Stimulated activated naive CD8-positive, alpha-beta T cell treated with anti-CD3 and anti-CD28 coated beads, Interleukin-15, Interleukin-2, amounts not matched to agents 100 ng/mL and 50 ng/mL, for 24 hours (primary cell): Measurements from ENCODE around the gene SSTR1.
"Not testable (repeated sequence)": the region's sequence is repeated elsewhere in the genome, so short reads cannot be mapped to it uniquely, and the experiment has no call there.

Experiments used
- H3K27ac Mint-ChIP-seq: one replicate; pipeline ENCODE4 v1.8.0; 2021; ENCODE audit warnings: mild to moderate bottlenecking, mixed read lengths
- H3K27me3 Mint-ChIP-seq: one replicate; pipeline ENCODE4 v1.8.0; 2021; ENCODE audit warnings: mixed read lengths
- H3K36me3 Mint-ChIP-seq: one replicate; pipeline ENCODE4 v1.8.0; 2021; ENCODE audit warnings: low read depth, mixed read lengths
- H3K4me1 Mint-ChIP-seq: one replicate; pipeline ENCODE4 v1.8.0; 2021; ENCODE audit warnings: low read depth, mixed read lengths
- H3K4me3 Mint-ChIP-seq: one replicate; pipeline ENCODE4 v1.8.0; 2021; ENCODE audit warnings: mild to moderate bottlenecking, mixed read lengths
- H3K9me3 Mint-ChIP-seq: one replicate; pipeline ENCODE4 v1.8.0; 2021; ENCODE audit warnings: mixed read lengths

Gene SSTR1

GRCh38 chr14:38207736-38208617 lies at the start of gene SSTR1:
SSTR1 (plus strand) TSS chr14:38207904; CDS start chr14:38209390, 1,486 bp downstream.
- Mint-ChIP-seq H3K27me3 (peaks cover 55% of the 10 kb centered on the region), H3K4me3 (peak within 1 kb of the TSS; percentile 64), H3K36me3 (no peaks in the 10 kb centered on the region), H3K27ac (no peak within 1 kb of the TSS), H3K4me1 (peaks cover 18% of the 10 kb centered on the region), H3K9me3 (no peaks in the 10 kb centered on the region)

- Mint-ChIP-seq H3K27ac (no peak overlapping the region), H3K36me3 (no peaks in the 10 kb centered on the region), H3K9me3 (peaks cover 4% of the 10 kb centered on the region), H3K4me1 (no peaks in the 10 kb centered on the region), H3K27me3 (no peaks in the 10 kb centered on the region), H3K4me3 (no peak overlapping the region)
Observed at GRCh38 chr14:38158468-38158867, 49.2 kb upstream of the SSTR1 start.

GRCh38 chr14:38168416-38168815 lies 39.3 kb upstream of the SSTR1 start:
- Mint-ChIP-seq H3K27me3 (no peaks in the 10 kb centered on the region), H3K36me3 (no peaks in the 10 kb centered on the region), H3K4me3 (no peak overlapping the region), H3K27ac (no peak overlapping the region), H3K4me1 (no peaks in the 10 kb centered on the region), H3K9me3 (no peaks in the 10 kb centered on the region)

- Mint-ChIP-seq H3K4me1 (no peaks in the 10 kb centered on the region), H3K4me3 (no peak overlapping the region), H3K36me3 (no peaks in the 10 kb centered on the region), H3K27ac (no peak overlapping the region), H3K9me3 (no peaks in the 10 kb centered on the region), H3K27me3 (no peaks in the 10 kb centered on the region)
Observed at GRCh38 chr14:38171197-38171596, 36.5 kb upstream of the SSTR1 start.

GRCh38 chr14:38174711-38175110 lies 33.0 kb upstream of the SSTR1 start:
- Mint-ChIP-seq H3K4me1 (no peaks in the 10 kb centered on the region), H3K27me3 (no peaks in the 10 kb centered on the region), H3K4me3 (no peak overlapping the region), H3K27ac (no peak overlapping the region), H3K36me3 (no peaks in the 10 kb centered on the region), H3K9me3 (peaks cover 7% of the 10 kb centered on the region)

- H3K9me3 Mint-ChIP-seq = peaks cover 7% of the 10 kb centered on the region
- no peaks in the 10 kb centered on the region for H3K36me3 Mint-ChIP-seq
- H3K4me1 Mint-ChIP-seq = no peaks in the 10 kb centered on the region
- H3K27me3 Mint-ChIP-seq = no peaks in the 10 kb centered on the region
- no peak overlapping the region for H3K27ac Mint-ChIP-seq
- no peak overlapping the region for H3K4me3 Mint-ChIP-seq
Observed at GRCh38 chr14:38175658-38176057, 32.0 kb upstream of the SSTR1 start.

- H3K27me3 Mint-ChIP-seq = no peaks in the 10 kb centered on the region
- H3K36me3 Mint-ChIP-seq = no peaks in the 10 kb centered on the region
- no peak overlapping the region for H3K4me3 Mint-ChIP-seq
- no peaks in the 10 kb centered on the region for H3K4me1 Mint-ChIP-seq
- no peak overlapping the region for H3K27ac Mint-ChIP-seq
- H3K9me3 Mint-ChIP-seq = peaks cover 7% of the 10 kb centered on the region
Observed at GRCh38 chr14:38176379-38176778, 31.3 kb upstream of the SSTR1 start.

- no peak overlapping the region for H3K27ac Mint-ChIP-seq
- no peak overlapping the region for H3K4me3 Mint-ChIP-seq
- H3K4me1 Mint-ChIP-seq = peaks cover 6% of the 10 kb centered on the region
- no peaks in the 10 kb centered on the region for H3K27me3 Mint-ChIP-seq
- H3K36me3 Mint-ChIP-seq = no peaks in the 10 kb centered on the region
- peaks cover 4% of the 10 kb centered on the region for H3K9me3 Mint-ChIP-seq
Observed at GRCh38 chr14:38184132-38184531, 23.6 kb upstream of the SSTR1 start.

- H3K4me3 Mint-ChIP-seq = no peak overlapping the region
- no peaks in the 10 kb centered on the region for H3K9me3 Mint-ChIP-seq
- H3K27me3 Mint-ChIP-seq = no peaks in the 10 kb centered on the region
- no peak overlapping the region for H3K27ac Mint-ChIP-seq
- H3K36me3 Mint-ChIP-seq = no peaks in the 10 kb centered on the region
- H3K4me1 Mint-ChIP-seq = peaks cover 6% of the 10 kb centered on the region
Observed at GRCh38 chr14:38185671-38186070, 22.0 kb upstream of the SSTR1 start.

- no peak overlapping the region for H3K27ac Mint-ChIP-seq
Observed at GRCh38 chr14:38186216-38186615, 21.5 kb upstream of the SSTR1 start.

GRCh38 chr14:38187528-38187927 lies 20.2 kb upstream of the SSTR1 start:
- Mint-ChIP-seq H3K9me3 (no peaks in the 10 kb centered on the region), H3K4me3 (no peak overlapping the region), H3K4me1 (peaks cover 6% of the 10 kb centered on the region)

More at GRCh38 chr14:38186216-38186615, 21.5 kb upstream of the SSTR1 start:
- Mint-ChIP-seq H3K4me1 (peaks cover 6% of the 10 kb centered on the region), H3K4me3 (no peak overlapping the region), H3K27me3 (no peaks in the 10 kb centered on the region), H3K36me3 (no peaks in the 10 kb centered on the region), H3K9me3 (no peaks in the 10 kb centered on the region)

GRCh38 chr14:38189930-38190726 lies 17.6 kb upstream of the SSTR1 start:
- no peaks in the 10 kb centered on the region for H3K36me3 Mint-ChIP-seq
- no peak overlapping the region for H3K27ac Mint-ChIP-seq
- peaks cover 6% of the 10 kb centered on the region for H3K4me1 Mint-ChIP-seq
- H3K27me3 Mint-ChIP-seq = no peaks in the 10 kb centered on the region
- H3K4me3 Mint-ChIP-seq = no peak overlapping the region
- H3K9me3 Mint-ChIP-seq = no peaks in the 10 kb centered on the region

More at GRCh38 chr14:38187528-38187927, 20.2 kb upstream of the SSTR1 start:
- Mint-ChIP-seq H3K27ac (no peak overlapping the region), H3K27me3 (no peaks in the 10 kb centered on the region), H3K36me3 (no peaks in the 10 kb centered on the region)

GRCh38 chr14:38190846-38191245 lies 16.9 kb upstream of the SSTR1 start:
- not testable (repeated sequence) for H3K4me1 Mint-ChIP-seq, H3K36me3 Mint-ChIP-seq, H3K27ac Mint-ChIP-seq, H3K4me3 Mint-ChIP-seq, H3K9me3 Mint-ChIP-seq, H3K27me3 Mint-ChIP-seq

GRCh38 chr14:38191491-38191890 lies 16.2 kb upstream of the SSTR1 start:
- H3K27me3 Mint-ChIP-seq, H3K9me3 Mint-ChIP-seq, H3K27ac Mint-ChIP-seq, H3K36me3 Mint-ChIP-seq, H3K4me1 Mint-ChIP-seq, H3K4me3 Mint-ChIP-seq: not testable (repeated sequence)

- Mint-ChIP-seq H3K4me3 (no peak overlapping the region), H3K27ac (peak overlapping the region; percentile 47), H3K4me1 (peaks cover 4% of the 10 kb centered on the region), H3K9me3 (no peaks in the 10 kb centered on the region), H3K27me3 (no peaks in the 10 kb centered on the region), H3K36me3 (no peaks in the 10 kb centered on the region)
Observed at GRCh38 chr14:38197001-38197783, 10.5 kb upstream of the SSTR1 start.
